Ectodermal cell (in vitro differentiated cells): Measurements from ENCODE around the gene CYP27B1.

Experiments
- H3K27ac ChIP-seq: 2 replicates; pipeline ENCODE4 v1.7.0; 2013; ENCODE audit warnings: mild to moderate bottlenecking, low read depth, low read length; ENCODE audit not compliant: insufficient read depth, poor library complexity, severe bottlenecking
- H3K27me3 ChIP-seq: 2 replicates; pipeline ENCODE4 v1.7.0; 2013; ENCODE audit warnings: mild to moderate bottlenecking, low read length; ENCODE audit not compliant: insufficient read depth, control insufficient read depth, poor library complexity, severe bottlenecking
- H3K36me3 ChIP-seq: one replicate; pipeline ENCODE4 v1.7.0; 2013; ENCODE audit warnings: low read length; ENCODE audit not compliant: control insufficient read depth, insufficient read depth
- H3K4me1 ChIP-seq: one replicate; pipeline ENCODE4 v1.7.0; 2013; ENCODE audit warnings: low read length; ENCODE audit not compliant: control insufficient read depth, insufficient read depth
- H3K4me3 ChIP-seq: 2 replicates; pipeline ENCODE4 v1.7.0; 2013; ENCODE audit warnings: low read depth, low read length, control low read depth; ENCODE audit not compliant: insufficient read depth
- H3K9me3 ChIP-seq: 2 replicates; pipeline ENCODE4 v1.7.0; 2013; ENCODE audit warnings: mild to moderate bottlenecking, low read length, moderate library complexity; ENCODE audit not compliant: control insufficient read depth
- WGBS, 2 experiments: methylation state at CpG; one replicate each; pipeline ENCODE4 v1.1.7; 2013; ENCODE audit warnings: missing lambda C conversion rate in 2 of 2; 5-methylcytosine and 5-hydroxymethylcytosine counted together

Gene CYP27B1

DNA sequence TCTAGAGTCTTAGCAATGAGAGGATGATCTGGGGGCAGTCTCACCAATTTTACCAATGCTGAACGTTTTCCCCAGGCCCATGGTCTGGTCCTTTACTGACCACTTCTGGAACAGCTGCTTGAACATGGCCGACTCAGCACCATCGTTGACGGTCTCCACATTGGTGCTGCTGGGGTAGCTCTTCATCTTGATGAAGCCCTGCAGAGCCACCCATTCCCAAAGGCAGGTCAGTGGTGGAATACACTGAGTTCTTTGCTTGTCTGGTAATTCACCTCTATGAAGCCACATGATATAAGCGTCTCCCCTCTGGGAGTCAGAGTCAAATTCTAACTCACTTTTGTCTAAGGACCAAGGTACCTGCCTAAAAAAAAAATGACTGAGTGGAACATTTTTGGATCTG, 41.5 kb upstream of the CYP27B1 start:
- Histone ChIP-seq H3K4me1 (no peaks in the 10 kb centered on the region), H3K27me3 (no peaks in the 10 kb centered on the region), H3K4me3 (no peak overlapping the region), H3K27ac (no peak overlapping the region), H3K9me3 (no peaks in the 10 kb centered on the region), H3K36me3 (no peaks in the 10 kb centered on the region)
- 93 to 94% methylated on average over 5 of the region's 5 CpGs for WGBS, 2 experiments

- Histone ChIP-seq H3K4me1 (no peaks in the 10 kb centered on the region), H3K27me3 (no peaks in the 10 kb centered on the region), H3K4me3 (no peak overlapping the region), H3K36me3 (no peaks in the 10 kb centered on the region), H3K27ac (no peak overlapping the region), H3K9me3 (no peaks in the 10 kb centered on the region)
- 91 to 93% methylated on average over 9 of the region's 9 CpGs for WGBS, 2 experiments
These were observed 40.4 kb upstream of the CYP27B1 start for GRCh38 chr12:57807285-57807684.

DNA sequence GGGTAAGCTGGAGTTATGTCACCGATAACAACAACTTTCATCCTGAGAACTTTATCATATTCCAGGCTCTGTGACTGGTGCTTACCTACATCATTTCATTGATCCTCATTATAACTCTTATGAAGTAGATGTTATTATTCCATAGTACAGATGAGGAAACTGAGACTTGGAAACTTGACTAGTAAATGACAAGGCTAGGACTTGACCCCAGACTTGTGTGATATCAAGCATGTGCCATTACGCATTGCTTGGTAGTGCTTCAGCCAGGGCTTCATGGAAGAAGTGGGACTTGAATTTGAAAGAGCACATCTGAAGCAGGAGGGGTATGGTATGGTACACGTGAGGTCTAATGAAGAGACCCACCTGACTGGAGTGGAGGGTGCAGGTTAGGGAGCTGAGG, 39.8 kb upstream of the CYP27B1 start:
- 96 to 98% methylated on average over 3 of the region's 3 CpGs for WGBS, 2 experiments
- no peaks in the 10 kb centered on the region for H3K36me3 ChIP-seq

GRCh38 chr12:57803319-57803893, 36.5 kb upstream of the CYP27B1 start:
- H3K36me3 ChIP-seq: no peaks in the 10 kb centered on the region
- H3K4me3 ChIP-seq: no peak overlapping the region
- H3K27ac ChIP-seq: no peak overlapping the region
- H3K27me3 ChIP-seq: no peaks in the 10 kb centered on the region
- H3K4me1 ChIP-seq: no peaks in the 10 kb centered on the region
- 63 to 65% methylated on average over 9 of the region's 9 CpGs for WGBS, 2 experiments
- H3K9me3 ChIP-seq: no peaks in the 10 kb centered on the region

More for the DNA sequence above, 39.8 kb upstream of the CYP27B1 start:
- Histone ChIP-seq H3K4me3 (no peak overlapping the region), H3K9me3 (no peaks in the 10 kb centered on the region), H3K27ac (no peak overlapping the region), H3K4me1 (no peaks in the 10 kb centered on the region), H3K27me3 (no peaks in the 10 kb centered on the region)

DNA sequence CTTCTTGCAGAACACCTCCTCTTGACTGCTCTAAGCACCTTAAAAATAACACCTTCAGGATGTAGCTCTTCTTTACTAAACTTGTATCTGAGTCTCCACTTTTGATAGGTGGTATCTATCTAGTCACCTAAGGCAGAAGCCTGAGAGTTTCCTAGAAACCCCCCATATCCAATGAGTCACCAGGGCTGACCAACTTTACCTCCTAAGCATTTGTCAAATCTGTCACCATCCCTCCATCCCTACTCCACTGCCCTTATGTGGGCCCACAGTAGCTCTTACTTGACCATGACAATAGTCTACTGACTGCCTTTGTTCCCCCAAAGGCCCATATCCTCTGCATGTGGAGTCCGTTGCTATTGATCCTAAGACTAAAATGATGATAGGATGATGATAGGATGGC, 35.7 kb upstream of the CYP27B1 start:
- no peaks in the 10 kb centered on the region for H3K9me3 ChIP-seq
- no peaks in the 10 kb centered on the region for H3K36me3 ChIP-seq
- WGBS, 2 experiments: 91% methylated on average over 1 of the region's 1 CpG; no CpG with 5 or more reads in 1 of the 2 experiments
- H3K27me3 ChIP-seq: no peaks in the 10 kb centered on the region
- H3K4me3 ChIP-seq: no peak overlapping the region
- no peaks in the 10 kb centered on the region for H3K4me1 ChIP-seq
- H3K27ac ChIP-seq: no peak overlapping the region

DNA sequence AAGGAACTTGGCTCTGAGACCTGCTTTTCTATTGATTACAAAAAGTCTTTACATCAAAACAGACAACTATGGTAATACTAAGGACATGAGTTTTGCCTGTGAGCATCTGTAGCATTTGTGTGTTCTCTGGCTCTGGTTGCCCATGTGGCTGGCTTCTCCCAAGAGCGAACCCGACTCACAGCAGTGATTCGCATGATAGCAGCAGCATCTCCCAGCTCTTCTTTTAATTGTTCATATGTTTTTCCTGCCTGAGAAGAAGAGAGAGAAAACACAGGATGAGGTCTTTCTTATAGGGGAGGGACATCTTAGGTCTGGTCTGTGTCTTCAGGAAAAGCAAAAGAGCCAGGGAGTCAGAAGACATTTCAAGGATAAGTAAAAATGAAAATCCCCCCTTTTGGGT, 34.1 kb upstream of the CYP27B1 start:
- Histone ChIP-seq H3K9me3 (no peaks in the 10 kb centered on the region), H3K4me1 (no peaks in the 10 kb centered on the region), H3K27ac (no peak overlapping the region), H3K27me3 (no peaks in the 10 kb centered on the region), H3K36me3 (no peaks in the 10 kb centered on the region), H3K4me3 (no peak overlapping the region)
- WGBS, 2 experiments: 95 to 96% methylated on average over 3 of the region's 3 CpGs

DNA sequence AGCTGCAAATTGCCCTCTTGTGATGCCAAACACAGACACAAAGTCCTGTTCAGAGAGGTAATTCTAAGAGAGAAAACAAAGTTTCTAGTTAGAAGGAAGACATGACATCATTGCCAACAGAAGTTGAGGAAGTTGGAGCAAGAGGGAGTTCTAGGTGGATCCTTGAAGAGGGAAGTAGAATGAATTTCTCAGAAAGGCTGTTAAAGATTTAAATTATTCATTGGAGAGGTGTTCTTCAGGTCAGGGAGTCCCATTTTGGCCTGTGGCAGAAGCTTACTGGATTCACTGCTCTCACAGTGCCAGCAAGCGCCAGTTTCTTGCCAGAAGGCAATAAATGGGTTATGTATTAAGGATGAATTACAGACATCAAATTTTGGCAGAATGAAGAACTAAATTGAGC, 31.1 kb upstream of the CYP27B1 start:
- H3K27ac ChIP-seq: no peak overlapping the region
- H3K4me1 ChIP-seq: no peaks in the 10 kb centered on the region
- WGBS, 2 experiments: 94 to 100% methylated on average over 1 of the region's 1 CpG
- no peaks in the 10 kb centered on the region for H3K27me3 ChIP-seq
- H3K9me3 ChIP-seq: no peaks in the 10 kb centered on the region
- no peak overlapping the region for H3K4me3 ChIP-seq
- peaks cover 4% of the 10 kb centered on the region for H3K36me3 ChIP-seq

GRCh38 chr12:57796996-57797395, 30.1 kb upstream of the CYP27B1 start:
- WGBS, 2 experiments: 100% methylated on average over 1 of the region's 1 CpG; no CpG with 5 or more reads in 1 of the 2 experiments
- H3K36me3 ChIP-seq: peaks cover 9% of the 10 kb centered on the region
- H3K4me3 ChIP-seq: no peak overlapping the region
- H3K4me1 ChIP-seq: no peaks in the 10 kb centered on the region
- H3K27ac ChIP-seq: no peak overlapping the region
- H3K27me3 ChIP-seq: no peaks in the 10 kb centered on the region
- no peaks in the 10 kb centered on the region for H3K9me3 ChIP-seq

DNA sequence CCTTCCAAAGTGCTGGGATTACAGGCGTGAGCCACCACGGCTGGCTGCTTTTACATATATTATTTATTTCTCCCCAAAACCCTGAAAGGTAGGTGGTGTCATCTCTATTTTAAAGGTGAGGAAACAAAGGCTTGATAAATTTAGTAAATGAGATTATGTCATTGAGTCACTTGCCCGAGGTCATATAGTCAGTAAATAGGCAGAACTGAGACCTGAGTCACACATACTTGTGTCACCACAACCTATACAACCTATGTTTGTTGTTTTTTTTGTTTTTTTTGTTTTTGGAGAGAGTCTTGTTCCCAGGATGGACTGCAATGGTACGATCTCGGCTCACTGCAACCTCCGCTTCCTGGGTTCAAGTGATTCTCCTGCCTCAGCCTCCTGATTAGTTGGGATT, 28.5 kb upstream of the CYP27B1 start:
- no peaks in the 10 kb centered on the region for H3K4me1 ChIP-seq
- no peak overlapping the region for H3K4me3 ChIP-seq
- H3K9me3 ChIP-seq: no peaks in the 10 kb centered on the region
- H3K36me3 ChIP-seq: peaks cover 16% of the 10 kb centered on the region
- 99% methylated on average over 5 to 6 of the region's 6 CpGs for WGBS, 2 experiments
- no peak overlapping the region for H3K27ac ChIP-seq
- no peaks in the 10 kb centered on the region for H3K27me3 ChIP-seq

DNA sequence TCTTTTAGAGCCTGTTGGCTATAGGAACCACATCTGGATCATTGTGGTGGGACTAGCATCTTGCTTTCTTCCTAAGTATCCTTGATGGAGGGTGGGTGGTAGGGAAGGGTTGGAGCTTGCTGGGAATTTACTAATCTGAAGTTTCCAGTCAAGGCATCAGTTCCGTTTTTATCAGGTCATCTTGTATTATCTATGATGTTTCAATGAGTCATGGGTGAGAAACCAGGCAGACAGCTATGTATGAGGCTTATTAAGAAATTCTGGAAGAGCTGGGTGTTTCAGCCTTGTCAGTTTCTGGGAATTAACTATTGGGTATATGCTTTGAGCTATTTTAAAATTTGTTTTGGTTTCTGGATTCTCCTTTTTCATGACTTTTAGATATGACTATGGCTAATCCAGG, 27.0 kb upstream of the CYP27B1 start:
- WGBS, 2 experiments: 90 to 91% methylated on average over 1 of the region's 1 CpG
- Histone ChIP-seq H3K27ac (no peak overlapping the region), H3K36me3 (peaks cover 16% of the 10 kb centered on the region)

GRCh38 chr12:57783861-57784260, 17.0 kb upstream of the CYP27B1 start:
- WGBS, 2 experiments: 91 to 98% methylated on average over 9 to 11 of the region's 11 CpGs
- Histone ChIP-seq H3K4me1 (peaks cover 5% of the 10 kb centered on the region), H3K36me3 (peaks cover 30% of the 10 kb centered on the region), H3K4me3 (no peak overlapping the region), H3K27ac (no peak overlapping the region), H3K9me3 (no peaks in the 10 kb centered on the region), H3K27me3 (no peaks in the 10 kb centered on the region)

More for the DNA sequence above, 27.0 kb upstream of the CYP27B1 start:
- H3K27me3 ChIP-seq: no peaks in the 10 kb centered on the region
- H3K4me1 ChIP-seq: no peaks in the 10 kb centered on the region
- H3K9me3 ChIP-seq: no peaks in the 10 kb centered on the region
- no peak overlapping the region for H3K4me3 ChIP-seq
